K562 (cell line): ENCODE data around the gene EEPD1. TPM values are rescaled to one million over a fixed set of nuclear protein-coding genes. Genes with fewer than 3 reads are reported as not detected.

Experiments used
- ATAC-seq: fragments of 200-7000 bp; cut with Tn5 transposase; 3 replicates; pipeline ENCODE4 v1.9.1; 2020; ENCODE audit warnings: moderate library complexity
- BruUV-seq: library from RNA; stranded (reverse); fragments of 400-500 nt; replicated peaks from 2 replicates; lab custom pipeline; 2021; lab: Mats Ljungman, UMichigan
- CTCF ChIA-PET: fragments of 300-600 bp; formaldehyde crosslinking; extraction: SDS; loops from one replicate; lab custom pipeline; 2021; ENCODE audit warnings: low intra/inter-chr PET ratio; lab: Yijun Ruan, JAX
- POLR2A ChIA-PET: fragments of 300-600, 350-650 bp; sonication (Branson Sonifier 250); formaldehyde crosslinking; extraction: SDS; loops from one replicate; lab custom pipeline; 2021; ENCODE audit warnings: antibody characterized with exemption, inconsistent platforms; lab: Yijun Ruan, JAX
- DNase-seq, 4 experiments: peaks; one replicate each; pipeline versions ENCODE4 v3.0.0 to v3.0.0-alpha.2; 2011 to 2018; ENCODE audit warnings: low spot score in 3 of 4, mixed read lengths in 3 of 4; ENCODE audit errors: extremely low read depth in 1 of 4
- FAIRE-seq: peaks from 2 replicates; lab custom pipeline; 2011; peaks lifted over from hg19 to GRCh38; lab: Jason Lieb, UNC
- H2AFZ ChIP-seq: 2 replicates; pipeline ENCODE4 v1.6.0; 2011; ENCODE audit warnings: low read depth, low read length, control low read depth, inconsistent platforms
- H3K27ac ChIP-seq: fragments of 200-600 bp; 3 replicates; pipeline ENCODE4 v1.8.0; 2011; ENCODE audit warnings: low read depth, mild to moderate bottlenecking, control low read depth, inconsistent platforms, low read length, moderate library complexity, mixed read lengths; ENCODE audit errors: extremely low read depth
- H3K27me3 ChIP-seq, 2 experiments: fragments of 300-600 bp in 1 of 2; 2 replicates in 1 of 2; 3 replicates in 1 of 2; pipeline versions ENCODE4 v1.6.0 to v1.8.0; 2011; ENCODE audit warnings: inconsistent platforms in 2 of 2, low read length in 2 of 2, mild to moderate bottlenecking in 1 of 2, mixed read lengths in 1 of 2, moderate library complexity in 1 of 2; ENCODE audit not compliant: control insufficient read depth in 2 of 2, insufficient read depth in 2 of 2
- H3K36me3 ChIP-seq: fragments of 300-600 bp; 3 replicates; pipeline ENCODE4 v1.8.0; 2011; ENCODE audit warnings: mild to moderate bottlenecking, low read length, inconsistent platforms; ENCODE audit not compliant: control insufficient read depth, insufficient read depth
- H3K4me1 ChIP-seq, 2 experiments: fragments of 200-600 bp in 1 of 2; replicated peaks in 1 of 2; 2 replicates in 1 of 2; 3 replicates in 1 of 2; pipeline versions ENCODE4 v1.5.1 to v1.8.0; 2011; ENCODE audit warnings: inconsistent platforms in 2 of 2, low read length in 2 of 2, mild to moderate bottlenecking in 1 of 2, mixed read lengths in 1 of 2, moderate library complexity in 1 of 2; ENCODE audit not compliant: control insufficient read depth in 2 of 2, insufficient read depth in 2 of 2
- H3K4me2 ChIP-seq: 2 replicates; pipeline ENCODE4 v1.6.1; 2011; ENCODE audit warnings: low read length, control low read depth, inconsistent platforms, mixed read lengths; ENCODE audit not compliant: insufficient read depth
- H3K4me3 ChIP-seq: fragments of 200-600 bp; sonication (generic), shearing (Covaris generic); 2 replicates; pipeline ENCODE4 v1.5.1; 2016; ENCODE audit warnings: control low read depth, inconsistent platforms
- H3K79me2 ChIP-seq: fragments of 200-600 bp; 3 replicates; pipeline ENCODE4 v1.8.0; 2011; ENCODE audit warnings: low read length, inconsistent platforms; ENCODE audit not compliant: control insufficient read depth, insufficient read depth
- H3K9ac ChIP-seq, 2 experiments: 2 replicates each; pipeline versions ENCODE4 v1.6.0 to v1.6.1; 2011; ENCODE audit warnings: low read depth in 2 of 2, low read length in 2 of 2, control low read depth in 1 of 2, inconsistent platforms in 1 of 2, mild to moderate bottlenecking in 1 of 2, mixed read lengths in 1 of 2; ENCODE audit not compliant: insufficient read depth in 1 of 2
- H3K9me1 ChIP-seq: one replicate; pipeline ENCODE4 v1.6.0; 2011; ENCODE audit warnings: inconsistent platforms, mild to moderate bottlenecking, low read length, moderate library complexity; ENCODE audit not compliant: control insufficient read depth, insufficient read depth
- H3K9me3 ChIP-seq: replicated peaks from 2 replicates; pipeline ENCODE4 v1.5.1; 2011; ENCODE audit warnings: low read depth, low read length, inconsistent platforms; ENCODE audit not compliant: control insufficient read depth, insufficient read depth
- H4K20me1 ChIP-seq: replicated peaks from 2 replicates; pipeline ENCODE4 v1.6.1; 2011; ENCODE audit warnings: low read length, inconsistent platforms, mixed read lengths; ENCODE audit not compliant: control insufficient read depth, insufficient read depth
- BHLHE40 ChIP-seq: IDR thresholded peaks from 2 replicates; pipeline ENCODE4 v1.6.1; 2011; ENCODE audit warnings: low read length, improper control_type of control experiment
- CEBPG ChIP-seq, 3 experiments: fragments of 200-800 bp in 1 of 3; sonication (Bioruptor generic) in 1 of 3; sonication (generic) in 1 of 3; formaldehyde crosslinking in 1 of 3; IDR thresholded peaks in 2 of 3; conservative IDR thresholded peaks in 1 of 3; 2 replicates each; pipeline versions ENCODE4 v1.6.1 to v1.8.0; 2016 to 2022; ENCODE audit warnings: missing compliant biosample characterization in 2 of 3, missing genetic modification characterization in 2 of 3, mild to moderate bottlenecking in 1 of 3, missing genetic modification reagents in 1 of 3
- FOSL1 ChIP-seq: fragments of 200-800 bp; sonication (Bioruptor generic); conservative IDR thresholded peaks from 2 replicates; pipeline ENCODE4 v1.6.1; 2016; ENCODE audit warnings: missing genetic modification characterization, missing compliant biosample characterization
- FOXJ2 ChIP-seq: fragments of 200-800 bp; sonication (Bioruptor generic); IDR thresholded peaks from 2 replicates; pipeline ENCODE4 v1.6.1; 2016; ENCODE audit warnings: missing genetic modification characterization, missing compliant biosample characterization
- HNRNPH1 ChIP-seq: fragments of 200-400 bp; formaldehyde crosslinking; optimal IDR thresholded peaks from 2 replicates; pipeline ENCODE3; 2017; ENCODE audit warnings: low read depth, mild to moderate bottlenecking, low read length, moderate library complexity
- HNRNPL ChIP-seq: fragments of 200-400 bp; formaldehyde crosslinking; IDR thresholded peaks from 2 replicates; pipeline ENCODE4 v1.6.1; 2017; ENCODE audit warnings: low read depth, mild to moderate bottlenecking, low read length
- NCOA1 ChIP-seq: fragments of 450-650 bp; IDR thresholded peaks from 2 replicates; pipeline ENCODE4 v1.6.1; 2016; ENCODE audit warnings: low read depth
- NR2C1 ChIP-seq, 2 experiments: fragments of 450-650 bp; IDR thresholded peaks; 2 replicates each; pipeline ENCODE4 v1.6.1; 2017; ENCODE audit warnings: mild to moderate bottlenecking in 2 of 2, antibody characterized with exemption in 1 of 2, inconsistent platforms in 1 of 2, missing compliant biosample characterization in 1 of 2, missing genetic modification characterization in 1 of 2
- NR2C2 ChIP-seq, 2 experiments: fragments of 200-800 bp in 1 of 2; sonication (Bioruptor generic) in 1 of 2; sonication (generic) in 1 of 2; formaldehyde crosslinking in 1 of 2; IDR thresholded peaks; 2 replicates each; pipeline versions ENCODE4 v1.6.1 to v1.8.0; 2016 to 2022; ENCODE audit warnings: mild to moderate bottlenecking in 1 of 2, missing compliant biosample characterization in 1 of 2, missing genetic modification characterization in 1 of 2, missing genetic modification reagents in 1 of 2
- ZNF24 ChIP-seq: fragments of 450-650 bp; IDR thresholded peaks from 2 replicates; pipeline ENCODE4 v1.6.1; 2016
- ZNF408 ChIP-seq: fragments of 250-450 bp; sonication (Bioruptor Pico); IDR thresholded peaks from 2 replicates; pipeline ENCODE4 v1.4.0; 2020; ENCODE audit warnings: low read depth, mild to moderate bottlenecking, moderate library complexity
- WGBS: fragments of 100-300 bp; shearing (Covaris generic); methylation state at CpG from one replicate; pipeline ENCODE4 v1.1.6; 2016; ENCODE audit warnings: low coverage, mixed read lengths; ENCODE audit not compliant: insufficient coverage; ENCODE audit errors: missing lambda C conversion rate; 5-methylcytosine and 5-hydroxymethylcytosine counted together
- in situ Hi-C: fragments of 300-500 bp; cut with MboI; formaldehyde crosslinking; loops from 4 replicates; pipeline ENCODE4 v1.15.0; 2018; ENCODE audit warnings: inconsistent platforms, mixed read lengths
- intact Hi-C: fragments of 100-400 bp; cut with micrococcal nuclease; formaldehyde crosslinking; loops from 2 replicates; pipeline ENCODE4 v1.14.2; 2022
- polyA plus RNA-seq, 8 experiments: library from polyadenylated mRNA; depleted of rRNA in 4 of 8; stranded (reverse) in 5 of 8; unstranded in 3 of 8; fragments of >200 nt; fragmentation: Nextera tagmentation in 2 of 8; fragmentation: Illumina TruSeq in 1 of 8; extraction: Ambion mirVana in 2 of 8; extraction: Trizol in 1 of 8; gene quantifications; 2 replicates each; pipeline versions ENCODE4 v1.2.1 to v1.2.3, GENCODE V29; 2011 to 2014; ENCODE audit warnings: inconsistent platforms in 1 of 8, missing spikeins in 1 of 8
- total RNA-seq, 7 experiments: library from RNA; depleted of rRNA in 6 of 7; stranded (reverse); fragments of >200 nt in 6 of 7; fragmentation: Illumina TruSeq in 2 of 7; extraction: Trizol in 2 of 7; gene quantifications; 2 replicates each; pipeline versions ENCODE4 v1.2.1 to v1.2.3, GENCODE V29; 2011 to 2021; ENCODE audit warnings: low replicate concordance in 1 of 7
- TF ChIP-seq, protein P1 (sequence below), 2 experiments: fragments of 450-650 bp; conservative IDR thresholded peaks; 2 replicates each; pipeline ENCODE4 v1.6.1; 2017; ENCODE audit warnings: mild to moderate bottlenecking in 2 of 2, moderate library complexity in 2 of 2
- TF ChIP-seq, protein P2 (sequence below): fragments of 450-650 bp; IDR thresholded peaks from 2 replicates; pipeline ENCODE4 v1.6.1; 2016; ENCODE audit warnings: missing biosample characterization, missing genetic modification characterization

The EEPD1 gene
- total and polyA plus RNA-seq, 9 of the 15 experiments (the other 6 are each of a cell fraction or from before 2014, with no cell fraction given): 0.01 to 1.5 (median 0.74) TPM; not detected in 1

DNA sequence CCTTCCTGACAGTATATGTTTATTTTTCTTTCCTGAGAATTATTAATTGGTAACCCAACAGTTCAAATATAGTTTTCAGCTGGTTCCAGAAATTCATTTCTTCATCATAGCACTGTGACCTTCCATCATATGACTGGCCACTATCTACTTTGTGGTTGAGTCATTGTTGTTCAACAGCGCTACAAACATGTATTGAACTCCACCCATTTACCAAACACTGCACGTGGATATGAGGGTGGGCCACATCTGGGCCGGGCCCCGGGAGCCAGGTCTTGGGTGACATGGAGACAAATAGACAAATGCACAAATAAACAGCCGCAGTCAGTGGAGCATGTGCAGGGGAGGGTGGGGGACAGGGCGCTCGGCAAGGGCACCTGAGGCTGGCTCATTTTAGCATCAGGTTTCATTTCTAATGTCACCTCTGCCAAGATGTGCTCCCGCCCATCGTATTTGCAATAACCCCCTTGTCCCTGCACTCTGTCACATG lies 24.0 kb upstream of the EEPD1 start:
- CTCF ChIA-PET: interaction anchor here (1.2 kb wide), 1 partner anchor 163 kb away, joined by 5 read pairs; no protein-coding TSS in a partner anchor

More for the DNA sequence above, 24.0 kb upstream of the EEPD1 start:
- in situ Hi-C loops (no loop called here), intact Hi-C loops (loop anchor here (5.0 kb wide), 1 partner anchor 142 kb away; no protein-coding TSS in a partner anchor)
- BruUV-seq: no TSS peak
- H3K79me2 ChIP-seq: no peaks in the 10 kb centered on the region
- H3K9me1 ChIP-seq: no peaks in the 10 kb centered on the region
- no peak for DNase-seq
- H4K20me1 ChIP-seq: no peaks in the 10 kb centered on the region
- H3K9me3 ChIP-seq: no peaks in the 10 kb centered on the region
- TF ChIP-seq ZNF408 (no peak), NCOA1 (no peak), NR2C2 (CRISPR knock-in tag; IDR thresholded peaks at IDR 0.05) (no peak), NR2C2 (tag; IDR thresholded peaks at IDR 0.05) (peak; percentile 57), HNRNPL (no peak), FOXJ2 (tag) (peak; percentile 80), CEBPG (CRISPR knock-in tag; IDR thresholded peaks at IDR 0.05) (no peak), CEBPG (tag; conservative IDR thresholded peaks at IDR 0.05 in 1 of 2, IDR thresholded peaks at IDR 0.05 in 1 of 2) (0 out of 4 replicates have a peak, but pooled peaks of 1 of the 2 experiments have one; percentile 8), NR2C1 (IDR thresholded peaks at IDR 0.05) (no peak), NR2C1 (tag; IDR thresholded peaks at IDR 0.05) (0 out of 2 replicates have a peak, but pooled peaks have one; percentile 15), FOSL1 (peak; percentile 75; the same call in 1 of the 2 replicates), BHLHE40 (peak; percentile 31; the same call in 1 of the 2 replicates), ZNF24 (peak; percentile 71), HNRNPH1 (no peak)
- TF ChIP-seq, protein P1, sequence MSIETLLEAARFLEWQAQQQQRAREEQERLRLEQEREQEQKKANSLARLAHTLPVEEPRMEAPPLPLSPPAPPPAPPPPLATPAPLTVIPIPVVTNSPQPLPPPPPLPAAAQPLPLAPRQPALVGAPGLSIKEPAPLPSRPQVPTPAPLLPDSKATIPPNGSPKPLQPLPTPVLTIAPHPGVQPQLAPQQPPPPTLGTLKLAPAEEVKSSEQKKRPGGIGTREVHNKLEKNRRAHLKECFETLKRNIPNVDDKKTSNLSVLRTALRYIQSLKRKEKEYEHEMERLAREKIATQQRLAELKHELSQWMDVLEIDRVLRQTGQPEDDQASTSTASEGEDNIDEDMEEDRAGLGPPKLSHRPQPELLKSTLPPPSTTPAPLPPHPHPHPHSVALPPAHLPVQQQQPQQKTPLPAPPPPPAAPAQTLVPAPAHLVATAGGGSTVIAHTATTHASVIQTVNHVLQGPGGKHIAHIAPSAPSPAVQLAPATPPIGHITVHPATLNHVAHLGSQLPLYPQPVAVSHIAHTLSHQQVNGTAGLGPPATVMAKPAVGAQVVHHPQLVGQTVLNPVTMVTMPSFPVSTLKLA (conservative IDR thresholded peaks at IDR 0.05): 0 out of 4 replicates have a peak, but pooled peaks of 1 of the 2 experiments have one; percentile 19
- TF ChIP-seq, protein P2, sequence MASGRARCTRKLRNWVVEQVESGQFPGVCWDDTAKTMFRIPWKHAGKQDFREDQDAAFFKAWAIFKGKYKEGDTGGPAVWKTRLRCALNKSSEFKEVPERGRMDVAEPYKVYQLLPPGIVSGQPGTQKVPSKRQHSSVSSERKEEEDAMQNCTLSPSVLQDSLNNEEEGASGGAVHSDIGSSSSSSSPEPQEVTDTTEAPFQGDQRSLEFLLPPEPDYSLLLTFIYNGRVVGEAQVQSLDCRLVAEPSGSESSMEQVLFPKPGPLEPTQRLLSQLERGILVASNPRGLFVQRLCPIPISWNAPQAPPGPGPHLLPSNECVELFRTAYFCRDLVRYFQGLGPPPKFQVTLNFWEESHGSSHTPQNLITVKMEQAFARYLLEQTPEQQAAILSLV (tag): no peak
- no peak overlapping the region for H3K4me2 ChIP-seq
- H3K36me3 ChIP-seq: no peaks in the 10 kb centered on the region
- no peak overlapping the region for H3K9ac ChIP-seq
- H3K4me3 ChIP-seq: no peak overlapping the region
- 0 out of 2 replicates have a peak overlapping the region, but pooled peaks have one; percentile 3 for H2AFZ ChIP-seq
- ATAC-seq: no peak
- no peak overlapping the region for H3K27ac ChIP-seq
- POLR2A ChIA-PET: no interaction called here
- no peak for FAIRE-seq
- 2% methylated on average over 9 of the region's 9 CpGs for WGBS
- peaks cover 0 to 20% of the 10 kb centered on the region in 2 experiments; a peak in 3 of 5 replicates for H3K27me3 ChIP-seq
- no peaks in the 10 kb centered on the region; a peak in 1 of 5 replicates for H3K4me1 ChIP-seq
